Muscle of leg (tissue), 11 donors: Measurements from ENCODE around the gene SEMA3D. TPM values are rescaled to one million over a fixed set of nuclear protein-coding genes. Genes with fewer than 3 reads are reported as not detected.

Experiments used
- DNase-seq: peaks from one replicate; pipeline ENCODE4 v3.0.0; 2013
- H3K27ac ChIP-seq: one replicate; pipeline ENCODE4 v1.5.1; 2013; ENCODE audit warnings: mild to moderate bottlenecking, low read length, control low read depth
- H3K27me3 ChIP-seq: one replicate; pipeline ENCODE4 v1.6.1; 2013; ENCODE audit warnings: low read length; ENCODE audit not compliant: control insufficient read depth, insufficient read depth
- H3K36me3 ChIP-seq: one replicate; pipeline ENCODE4 v1.6.1; 2013; ENCODE audit warnings: low read length; ENCODE audit not compliant: control insufficient read depth, insufficient read depth
- H3K4me1 ChIP-seq: one replicate; pipeline ENCODE4 v1.6.1; 2013; ENCODE audit warnings: low read length; ENCODE audit not compliant: control insufficient read depth, insufficient read depth
- H3K4me3 ChIP-seq: one replicate; pipeline ENCODE4 v1.5.1; 2013; ENCODE audit warnings: low read length, control low read depth
- H3K9me3 ChIP-seq: replicated peaks from 2 replicates; pipeline ENCODE4 v1.6.1; 2013; ENCODE audit warnings: low read depth, low read length; ENCODE audit not compliant: control insufficient read depth
- WGBS: methylation state at CpG from one replicate; pipeline ENCODE4 v1.1.5; 2013; ENCODE audit warnings: missing lambda C conversion rate; ENCODE audit not compliant: insufficient coverage; 5-methylcytosine and 5-hydroxymethylcytosine counted together
- polyA plus RNA-seq, 8 donors: library from polyadenylated mRNA; unstranded; fragments of 120-200 nt; gene quantifications; one replicate each; pipeline versions ENCODE4 v1.2.1 to v1.2.3, GENCODE V29; 2013; ENCODE audit warnings: inconsistent platforms in 1 of 8, low replicate concordance in 1 of 8; ENCODE audit not compliant: insufficient read length in 8 of 8, insufficient read depth in 1 of 8
- total RNA-seq: library from RNA; stranded (reverse); fragments of 120-200 nt; gene quantifications from one replicate; pipeline ENCODE4 v1.2.4, GENCODE V29; 2013

Gene SEMA3D
- total and polyA plus RNA-seq, 9 donors: 8.5 to 29.3 (median 18.7) TPM

DNA sequence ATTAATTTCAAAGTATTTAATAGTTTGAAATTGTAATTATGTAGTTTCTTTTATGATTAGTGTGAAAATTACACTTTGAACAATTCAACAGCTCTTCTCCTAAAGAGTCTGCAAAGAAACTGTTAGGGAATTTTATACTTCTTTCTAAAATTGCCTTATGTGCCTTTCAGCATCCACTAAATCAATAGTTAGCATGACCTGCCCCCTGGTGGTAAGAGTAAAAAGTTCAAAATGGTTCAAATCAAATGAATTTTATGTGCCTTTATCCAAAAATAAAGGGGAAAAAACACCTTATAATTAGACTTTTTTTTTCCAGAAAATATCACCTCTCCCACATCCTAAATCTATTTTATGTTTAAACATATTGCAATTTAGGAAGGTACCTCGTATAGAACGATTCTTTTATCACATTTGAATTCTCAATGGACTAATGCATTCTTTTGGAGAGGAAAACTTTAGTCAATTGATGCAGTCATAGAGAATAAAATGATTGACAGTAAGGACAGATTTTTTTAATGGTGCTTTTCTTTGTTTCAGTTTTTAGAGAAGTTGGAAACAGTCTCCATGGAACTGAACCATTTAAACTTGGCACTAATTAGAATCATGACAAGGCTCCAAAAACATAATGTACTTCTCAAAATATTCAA is 163.7 kb downstream of the SEMA3D start:
- Histone ChIP-seq H3K27me3 (no peaks in the 10 kb centered on the region), H3K36me3 (no peaks in the 10 kb centered on the region), H3K9me3 (no peaks in the 10 kb centered on the region), H3K4me1 (no peaks in the 10 kb centered on the region), H3K4me3 (no peak overlapping the region), H3K27ac (no peak overlapping the region)
- DNase-seq: peak; percentile 78
- no CpG with 5 or more reads among the region's 2 CpGs for WGBS

DNA sequence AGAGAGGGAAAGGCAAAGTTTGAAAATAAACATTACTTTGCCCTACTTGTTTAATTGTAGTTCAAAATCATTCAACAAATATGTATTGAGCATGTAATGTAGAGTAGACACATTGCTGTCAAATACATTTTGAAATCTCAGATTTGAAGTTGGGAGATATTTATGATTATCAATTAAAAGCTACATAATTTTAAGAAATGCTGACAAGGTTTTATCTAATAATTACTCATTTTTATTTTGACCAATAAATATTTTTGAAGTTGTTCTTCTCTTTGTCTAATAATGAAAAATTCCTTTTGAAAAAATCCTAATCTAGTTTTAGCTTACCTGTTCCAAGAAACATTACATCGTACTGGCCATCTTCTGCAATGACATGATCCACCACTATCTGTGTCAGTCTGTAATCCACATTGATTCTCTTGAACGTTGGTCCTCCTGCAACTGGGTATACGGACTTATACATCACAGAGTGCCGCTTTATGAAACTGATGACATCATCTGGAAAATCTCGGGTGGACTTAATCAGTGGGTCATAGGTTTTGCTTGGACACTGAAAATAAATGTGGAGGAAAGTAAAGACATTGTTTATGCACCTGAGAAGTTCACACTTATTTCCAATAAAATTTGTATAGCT is 164.7 kb downstream of the SEMA3D start:
- 81% methylated on average over 4 of the region's 5 CpGs for WGBS
- DNase-seq: no peak
- H3K36me3 ChIP-seq: no peaks in the 10 kb centered on the region
- no peak overlapping the region for H3K27ac ChIP-seq
- H3K4me3 ChIP-seq: no peak overlapping the region
- H3K9me3 ChIP-seq: no peaks in the 10 kb centered on the region
- H3K4me1 ChIP-seq: no peaks in the 10 kb centered on the region
- no peaks in the 10 kb centered on the region for H3K27me3 ChIP-seq

DNA sequence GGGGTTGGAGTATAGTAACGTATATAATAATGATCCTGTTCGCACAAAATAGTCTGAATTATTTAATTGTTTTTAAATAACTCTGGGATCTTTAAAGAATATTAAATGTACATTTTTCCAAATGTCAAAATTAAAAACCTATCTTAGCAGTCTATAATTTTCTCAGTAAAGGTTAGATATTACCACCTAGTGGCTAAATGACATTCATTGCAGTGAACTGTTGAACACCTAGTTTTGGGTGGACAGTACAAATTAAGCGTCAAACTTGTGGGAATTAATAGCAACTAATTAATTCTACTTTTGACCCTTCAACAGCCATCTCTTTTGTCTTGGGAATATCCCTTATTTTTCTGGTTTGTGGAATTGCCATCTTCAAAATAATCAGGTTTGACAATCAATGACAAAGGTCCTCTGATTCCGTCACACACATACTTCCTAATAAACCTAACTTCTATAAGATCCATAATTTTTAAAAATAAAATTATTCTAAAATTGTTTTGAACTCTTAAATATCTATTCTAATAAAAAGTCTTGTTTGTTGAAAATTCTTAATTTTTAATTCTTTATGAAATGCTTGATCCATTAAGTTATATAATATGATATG is 165.7 kb downstream of the SEMA3D start:
- H3K36me3 ChIP-seq: no peaks in the 10 kb centered on the region
- peak; percentile 36 for DNase-seq
- H3K9me3 ChIP-seq: no peaks in the 10 kb centered on the region
- no peak overlapping the region for H3K4me3 ChIP-seq
- no peaks in the 10 kb centered on the region for H3K4me1 ChIP-seq
- H3K27ac ChIP-seq: no peak overlapping the region
- WGBS: no CpG with 5 or more reads among the region's 4 CpGs
- H3K27me3 ChIP-seq: no peaks in the 10 kb centered on the region

DNA sequence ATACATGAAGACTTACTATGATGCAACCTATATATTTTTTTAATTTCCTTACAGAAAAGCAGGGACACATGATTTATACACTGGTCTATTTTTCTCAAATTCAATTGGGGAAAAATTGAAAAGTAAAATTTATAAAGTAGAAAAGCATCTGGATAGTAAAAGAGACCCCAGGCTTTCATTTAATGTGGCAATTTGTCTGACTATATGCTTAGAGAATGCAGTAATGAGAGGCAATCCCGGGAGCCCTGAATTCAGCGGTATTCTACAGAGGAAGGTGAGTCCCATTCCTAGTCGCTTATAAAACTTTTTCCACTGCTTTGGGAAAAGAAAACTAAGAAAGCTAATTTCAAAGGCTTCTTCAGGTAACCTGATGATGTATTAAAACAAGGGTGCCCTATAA is 167.1 kb downstream of the SEMA3D start:
- no CpG with 5 or more reads among the region's 3 CpGs for WGBS
- Histone ChIP-seq H3K27ac (no peak overlapping the region), H3K36me3 (no peaks in the 10 kb centered on the region)

DNA sequence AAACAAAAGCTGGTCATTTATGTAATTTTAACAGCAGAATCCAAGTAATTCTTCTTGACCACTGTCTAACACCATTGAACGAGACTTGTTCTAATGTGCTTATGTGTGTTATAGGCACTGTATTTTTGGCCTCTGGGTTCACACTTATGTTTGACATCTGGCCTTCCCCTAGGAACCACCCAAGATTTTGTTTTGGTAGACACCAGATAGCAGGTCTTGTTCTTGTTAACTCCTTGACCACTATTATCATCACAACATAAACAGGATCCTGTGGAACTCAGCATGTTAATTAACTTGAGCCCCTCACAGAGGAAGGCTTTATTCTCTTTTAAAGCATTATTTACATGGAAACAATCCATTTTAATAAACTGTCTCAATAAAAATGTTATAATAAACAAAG is 167.7 kb downstream of the SEMA3D start:
- no peak for DNase-seq
- H3K27me3 ChIP-seq: no peaks in the 10 kb centered on the region
- WGBS: no CpG with 5 or more reads among the region's 1 CpG
- H3K4me3 ChIP-seq: no peak overlapping the region
- no peaks in the 10 kb centered on the region for H3K36me3 ChIP-seq
- no peaks in the 10 kb centered on the region for H3K4me1 ChIP-seq
- no peak overlapping the region for H3K27ac ChIP-seq
- H3K9me3 ChIP-seq: no peaks in the 10 kb centered on the region

More for the DNA sequence above, 167.1 kb downstream of the SEMA3D start:
- Histone ChIP-seq H3K4me3 (no peak overlapping the region), H3K9me3 (no peaks in the 10 kb centered on the region), H3K27me3 (no peaks in the 10 kb centered on the region), H3K4me1 (no peaks in the 10 kb centered on the region)
- DNase-seq: no peak

DNA sequence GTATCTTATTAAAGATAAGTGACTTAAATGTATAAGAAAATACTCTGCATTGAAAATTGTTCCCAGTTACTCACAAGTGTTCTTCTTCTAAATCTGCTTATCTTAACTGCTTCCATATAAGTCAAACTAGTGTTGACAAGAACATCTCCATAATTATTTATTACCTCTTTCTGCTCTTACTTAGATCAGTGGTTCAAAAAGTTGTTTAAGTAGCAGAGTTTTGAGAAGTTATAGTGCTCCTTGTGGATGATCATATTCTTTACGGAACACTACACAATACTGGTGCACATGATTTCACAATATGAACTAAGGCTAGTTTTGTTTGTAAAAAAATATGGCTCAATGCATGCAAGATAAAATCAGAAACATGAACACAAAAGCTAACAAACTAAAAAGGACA is 168.4 kb downstream of the SEMA3D start:
- DNase-seq: no peak
- H3K4me3 ChIP-seq: no peak overlapping the region
- no peaks in the 10 kb centered on the region for H3K27me3 ChIP-seq
- no peaks in the 10 kb centered on the region for H3K9me3 ChIP-seq
- H3K27ac ChIP-seq: no peak overlapping the region
- no peaks in the 10 kb centered on the region for H3K4me1 ChIP-seq
- WGBS: no CpG with 5 or more reads among the region's 1 CpG
- H3K36me3 ChIP-seq: no peaks in the 10 kb centered on the region

DNA sequence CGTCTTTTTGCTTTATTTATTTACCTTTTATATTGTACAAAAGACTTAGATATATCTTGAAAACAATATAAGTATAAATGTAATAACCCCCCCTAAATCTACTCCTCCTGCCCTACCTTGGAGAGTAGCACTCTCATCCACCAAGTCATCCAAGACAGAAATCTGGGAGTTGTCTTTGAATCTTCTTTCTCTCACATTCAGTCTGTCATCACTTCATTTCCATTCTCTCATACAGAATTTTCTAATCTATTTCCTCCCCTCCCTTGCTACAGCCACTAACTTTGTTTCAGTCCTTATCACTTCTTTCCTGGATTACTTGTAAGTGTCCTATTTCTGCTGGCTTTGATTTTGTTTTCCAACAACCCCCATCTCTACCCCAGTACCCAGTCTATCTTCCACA is 170.6 kb downstream of the SEMA3D start:
- Histone ChIP-seq H3K27ac (no peak overlapping the region), H3K9me3 (no peaks in the 10 kb centered on the region), H3K27me3 (no peaks in the 10 kb centered on the region), H3K4me3 (no peak overlapping the region), H3K36me3 (no peaks in the 10 kb centered on the region), H3K4me1 (no peaks in the 10 kb centered on the region)
- WGBS: no CpG with 5 or more reads among the region's 1 CpG
- no peak for DNase-seq

DNA sequence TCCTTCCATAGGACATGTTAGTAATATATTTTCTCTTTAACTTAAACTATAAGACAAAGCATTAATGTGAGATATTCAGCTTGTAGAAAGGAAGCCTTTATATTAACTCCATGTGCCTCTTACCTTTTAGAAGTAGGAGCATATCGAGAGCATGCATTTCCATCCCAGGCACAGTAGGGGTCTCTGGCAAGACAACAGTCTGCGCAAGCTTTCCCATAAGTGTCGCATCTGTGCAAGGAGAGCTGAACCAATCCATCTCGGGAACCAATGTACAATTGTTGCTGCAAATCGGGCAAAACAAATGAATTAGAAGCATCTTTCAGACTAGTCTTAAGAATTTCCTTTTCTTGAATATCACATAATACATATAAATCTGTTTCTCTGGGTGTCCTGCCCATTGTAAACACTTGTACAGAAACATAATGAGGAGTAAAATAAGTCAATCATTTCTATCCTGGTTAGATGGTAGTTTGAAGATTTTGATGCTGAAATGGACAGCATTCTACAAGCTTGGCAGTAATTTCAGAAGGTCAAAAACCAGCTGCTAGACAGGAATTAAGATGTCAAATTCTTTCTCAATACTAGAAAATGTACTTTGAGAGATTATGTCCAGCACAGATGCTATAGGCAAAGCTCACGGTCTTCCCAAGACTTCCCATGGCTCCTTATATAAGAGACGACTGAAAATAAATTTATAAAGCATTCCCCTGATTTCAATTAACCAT is 171.8 kb downstream of the SEMA3D start:
- WGBS: 71% methylated on average over 3 of the region's 7 CpGs
- peak; percentile 70 for DNase-seq

DNA sequence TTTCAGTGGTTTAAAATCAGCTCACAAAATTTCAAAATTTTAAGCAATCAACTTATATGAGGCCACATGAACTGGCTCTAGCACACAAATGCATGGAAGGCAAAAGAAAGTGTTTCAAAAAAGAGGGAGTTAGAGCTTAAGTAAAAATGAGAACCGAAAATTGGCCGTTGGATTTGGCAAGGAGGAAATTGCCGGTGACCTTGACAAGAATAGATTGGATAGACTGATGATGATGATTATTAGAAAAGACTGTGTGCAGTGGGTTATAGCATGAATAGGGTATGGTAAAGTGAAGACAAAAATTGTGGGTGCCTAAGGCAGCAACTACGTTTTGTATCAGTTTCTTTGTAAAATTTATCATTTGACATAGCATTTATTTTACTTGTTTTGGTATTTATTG is 175.7 kb downstream of the SEMA3D start:
- H3K9me3 ChIP-seq: no peaks in the 10 kb centered on the region
- no peaks in the 10 kb centered on the region for H3K36me3 ChIP-seq
- H3K4me1 ChIP-seq: no peaks in the 10 kb centered on the region
- no peak overlapping the region for H3K27ac ChIP-seq
- no peak for DNase-seq
- H3K4me3 ChIP-seq: no peak overlapping the region
- no peaks in the 10 kb centered on the region for H3K27me3 ChIP-seq
- 90% methylated on average over 3 of the region's 4 CpGs for WGBS

More for the DNA sequence above, 171.8 kb downstream of the SEMA3D start:
- H3K27me3 ChIP-seq: no peaks in the 10 kb centered on the region
- H3K9me3 ChIP-seq: no peaks in the 10 kb centered on the region
- peak overlapping the region; percentile 1 for H3K4me3 ChIP-seq
- no peak overlapping the region for H3K27ac ChIP-seq
- H3K36me3 ChIP-seq: no peaks in the 10 kb centered on the region
- no peaks in the 10 kb centered on the region for H3K4me1 ChIP-seq

DNA sequence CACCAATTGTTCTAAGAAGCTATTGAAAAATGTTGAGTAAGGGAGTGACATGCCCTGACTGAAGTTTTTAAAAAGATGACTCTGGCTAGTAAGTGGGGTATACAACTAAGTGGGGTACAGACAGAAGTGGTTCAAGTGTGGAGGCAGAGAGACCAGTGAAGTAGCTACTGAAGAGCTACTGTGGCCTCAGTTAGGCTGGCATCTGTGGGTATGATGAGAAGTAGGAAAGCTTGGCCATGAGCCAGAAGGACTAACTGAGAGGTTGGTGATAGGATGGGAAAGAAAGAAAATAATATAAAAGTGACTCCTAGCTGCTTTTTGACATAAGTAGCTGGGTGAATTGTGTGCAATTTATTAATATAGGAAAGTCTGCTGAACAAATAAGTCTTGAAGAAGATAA is 176.6 kb downstream of the SEMA3D start:
- Histone ChIP-seq H3K4me1 (no peaks in the 10 kb centered on the region), H3K4me3 (no peak overlapping the region), H3K36me3 (no peaks in the 10 kb centered on the region), H3K27ac (no peak overlapping the region), H3K27me3 (no peaks in the 10 kb centered on the region), H3K9me3 (no peaks in the 10 kb centered on the region)
- no peak for DNase-seq
